Astrocyte of the spinal cord (primary cell): ENCODE measurements around the gene TSSK6.

ENCODE experiments used
- DNase-seq: peaks from one replicate; pipeline ENCODE4 v3.0.0; 2011; ENCODE audit warnings: low read depth, low spot score
- H3K4me3 ChIP-seq: 2 replicates; pipeline ENCODE4 v1.5.1; 2011; ENCODE audit warnings: low read depth, mild to moderate bottlenecking, low read length, moderate library complexity
- CTCF ChIP-seq: IDR thresholded peaks from 2 replicates; pipeline ENCODE4 v1.5.1; 2012; ENCODE audit warnings: low read depth, mild to moderate bottlenecking, low read length, inconsistent platforms
- in situ Hi-C: cut with HindIII; loops from 2 replicates; pipeline ENCODE4 v1.10.0; 2017; ENCODE audit warnings: low sequenced_read_pairs

Gene TSSK6

GRCh38 chr19:19493841-19494546 lies 21.4 kb downstream of the TSSK6 start:
- TF ChIP-seq CTCF: no peak
- DNase-seq: no peak
- no peak overlapping the region for H3K4me3 ChIP-seq
- in situ Hi-C loops: no loop called here

GRCh38 chr19:19492026-19492610 lies 23.2 kb downstream of the TSSK6 start:
- no peak overlapping the region for H3K4me3 ChIP-seq
- in situ Hi-C loops: no loop called here
- no peak for TF ChIP-seq CTCF
- no peak for DNase-seq

- no peak for TF ChIP-seq CTCF
- in situ Hi-C loops: no loop called here
- DNase-seq: no peak
- no peak overlapping the region for H3K4me3 ChIP-seq
Measured at GRCh38 chr19:19491321-19492025, 23.9 kb downstream of the TSSK6 start.

GRCh38 chr19:19490214-19490968 lies 25.0 kb downstream of the TSSK6 start:
- in situ Hi-C loops: no loop called here
- DNase-seq: peak; percentile 82
- no peak overlapping the region for H3K4me3 ChIP-seq
- peak; percentile 84 for TF ChIP-seq CTCF

GRCh38 chr19:19489804-19490204 lies 25.5 kb downstream of the TSSK6 start:
- in situ Hi-C loops: no loop called here

More at GRCh38 chr19:19489804-19490204, 25.5 kb downstream of the TSSK6 start:
- DNase-seq: no peak
- TF ChIP-seq CTCF: no peak
- no peak overlapping the region for H3K4me3 ChIP-seq
